Fibroblast of lung (primary cell): ENCODE measurements around the gene BMP8A.

Experiments used
- CTCF ChIP-seq, 2 donors: IDR thresholded peaks in 1 of 2; conservative IDR thresholded peaks in 1 of 2; 1 replicate in 1 of 2; 2 replicates in 1 of 2; pipeline ENCODE4 v1.5.1; 2011 to 2012; ENCODE audit warnings: low read length in 2 of 2, control low read depth in 1 of 2, inconsistent platforms in 1 of 2, low read depth in 1 of 2, mild to moderate bottlenecking in 1 of 2
- EZH2 ChIP-seq: IDR thresholded peaks from 2 replicates; pipeline ENCODE4 v1.5.1; 2012; ENCODE audit warnings: low read length, control low read depth, mild to moderate bottlenecking; ENCODE audit errors: missing control alignments

- TF ChIP-seq EZH2 (no peak), CTCF (conservative IDR thresholded peaks at IDR 0.05 in 1 of 2, IDR thresholded peaks at IDR 0.05 in 1 of 2; ENCODE audit: low read depth in 1 of 2, low read length in 2 of 2) (no peak)
These were observed 8.2 kb upstream of the BMP8A start for GRCh38 chr1:39483276-39483675.
